Measurements from ENCODE around the gene NUP42.
A peak's percentile ranks its signal among the peaks of the same experiment; 100 is the strongest.
"Not testable (repeated sequence)": the region's sequence is repeated elsewhere in the genome, so short reads cannot be mapped to it uniquely, and the experiment has no call there.

NUP42 gene

GRCh38 chr7:23181684-23182553 is at the start of gene NUP42:
Gene NUP42 (plus strand): TSS chr7:23182048. CDS start chr7:23182086, 38 bp downstream.
- DNase-seq = peak; percentile 86 to 93 (median 90)

- no peak for DNase-seq
These were observed 48.1 kb upstream of the NUP42 start for GRCh38 chr7:23133797-23134196.

GRCh38 chr7:23135755-23136154 is 46.1 kb upstream of the NUP42 start:
- no peak for DNase-seq

GRCh38 chr7:23136216-23136615 is 45.6 kb upstream of the NUP42 start:
- DNase-seq = no peak

GRCh38 chr7:23157679-23158078 is 24.2 kb upstream of the NUP42 start:
- no peak for DNase-seq

GRCh38 chr7:23158546-23158945 is 23.3 kb upstream of the NUP42 start:
- no peak for DNase-seq

- DNase-seq = no peak
These were observed 20.4 kb upstream of the NUP42 start for GRCh38 chr7:23161482-23161881.

GRCh38 chr7:23164846-23165245 is 17.0 kb upstream of the NUP42 start:
- no peak for DNase-seq

GRCh38 chr7:23165316-23165715 is 16.5 kb upstream of the NUP42 start:
- DNase-seq = no peak

- no peak for DNase-seq
These were observed 14.2 kb upstream of the NUP42 start for GRCh38 chr7:23167691-23168090.

- DNase-seq = no peak
These were observed 13.6 kb upstream of the NUP42 start for GRCh38 chr7:23168111-23168885.

- no peak for DNase-seq
These were observed 5.9 kb upstream of the NUP42 start for GRCh38 chr7:23175938-23176337.

GRCh38 chr7:23183279-23184012 is 1.6 kb downstream of the NUP42 start:
- no peak for DNase-seq

GRCh38 chr7:23184291-23184690 is 2.4 kb downstream of the NUP42 start:
- no peak for DNase-seq

GRCh38 chr7:23184709-23185359 is 3.0 kb downstream of the NUP42 start:
- DNase-seq = no peak

- no peak for DNase-seq
These were observed 4.1 kb downstream of the NUP42 start for GRCh38 chr7:23185980-23186379.

- DNase-seq = no peak
These were observed 9.2 kb downstream of the NUP42 start for GRCh38 chr7:23191022-23191421.

GRCh38 chr7:23193650-23194227 is 11.9 kb downstream of the NUP42 start:
- not testable (repeated sequence) for DNase-seq

- no peak for DNase-seq
These were observed 14.5 kb downstream of the NUP42 start for GRCh38 chr7:23196306-23196705.

GRCh38 chr7:23197745-23198144 is 15.9 kb downstream of the NUP42 start:
- not testable (repeated sequence) for DNase-seq

GRCh38 chr7:23200331-23200730 is 18.5 kb downstream of the NUP42 start:
- no peak for DNase-seq

- DNase-seq = no peak
These were observed 22.4 kb downstream of the NUP42 start for GRCh38 chr7:23204241-23204640.

- no peak for DNase-seq
These were observed 23.7 kb downstream of the NUP42 start for GRCh38 chr7:23205577-23205908.

All from stimulated activated naive CD4-positive, alpha-beta T cell (primary cell).